Transverse colon (tissue), 4 donors: ENCODE data around the gene PDXP.

Experiments
- POLR2A ChIP-seq: fragments of 450-650 bp; IDR thresholded peaks from one replicate; pipeline ENCODE4 v1.6.1; 2016; ENCODE audit warnings: antibody characterized with exemption, mild to moderate bottlenecking, moderate library complexity
- POLR2AphosphoS5 ChIP-seq, 3 donors: sonication (generic); formaldehyde crosslinking; IDR thresholded peaks; one replicate each; pipeline ENCODE4 v1.6.1; 2016; ENCODE audit warnings: antibody characterized with exemption in 3 of 3
- TF ChIP-seq, protein P1 (sequence below), 5 experiments: fragments of 200-600 bp in 3 of 5; fragments of 450-650 bp in 2 of 5; sonication (generic) in 3 of 5; IDR thresholded peaks; 1 replicate in 2 of 5; 2 replicates in 3 of 5; pipeline ENCODE4 v1.5.1; 2016 to 2017; ENCODE audit warnings: antibody characterized with exemption in 5 of 5, inconsistent platforms in 3 of 5, mild to moderate bottlenecking in 2 of 5, moderate library complexity in 1 of 5

DNA sequence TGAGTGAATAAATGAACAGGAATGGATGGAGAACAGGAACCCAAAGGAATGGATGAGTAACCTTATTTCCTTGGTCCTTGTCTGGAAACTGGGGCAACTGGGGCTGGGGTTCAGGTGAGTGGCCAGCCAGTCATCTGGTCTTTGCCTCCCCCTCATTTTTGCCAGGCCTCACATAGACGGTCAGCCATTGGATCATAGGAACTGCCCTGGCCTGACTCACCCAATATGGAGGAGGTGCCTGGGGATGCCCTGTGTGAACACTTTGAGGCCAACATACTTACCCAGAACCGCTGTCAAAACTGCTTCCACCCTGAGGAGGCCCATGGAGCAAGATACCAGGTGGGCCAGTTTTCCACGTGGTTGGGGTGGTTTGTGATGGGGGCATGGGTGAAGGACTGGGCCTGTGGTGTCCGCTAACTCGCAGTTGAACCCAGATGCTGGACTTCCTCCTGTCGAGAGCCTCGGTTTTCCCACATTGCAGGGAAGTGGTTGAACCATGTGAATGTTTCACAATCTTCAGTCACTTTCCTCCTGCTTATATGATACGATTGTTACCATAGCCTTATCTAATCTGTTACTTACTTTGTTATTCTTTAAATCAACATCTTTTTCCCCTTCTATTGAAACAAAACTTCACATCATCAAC, 42.7 kb downstream of the PDXP start:
- TF ChIP-seq, protein P1, sequence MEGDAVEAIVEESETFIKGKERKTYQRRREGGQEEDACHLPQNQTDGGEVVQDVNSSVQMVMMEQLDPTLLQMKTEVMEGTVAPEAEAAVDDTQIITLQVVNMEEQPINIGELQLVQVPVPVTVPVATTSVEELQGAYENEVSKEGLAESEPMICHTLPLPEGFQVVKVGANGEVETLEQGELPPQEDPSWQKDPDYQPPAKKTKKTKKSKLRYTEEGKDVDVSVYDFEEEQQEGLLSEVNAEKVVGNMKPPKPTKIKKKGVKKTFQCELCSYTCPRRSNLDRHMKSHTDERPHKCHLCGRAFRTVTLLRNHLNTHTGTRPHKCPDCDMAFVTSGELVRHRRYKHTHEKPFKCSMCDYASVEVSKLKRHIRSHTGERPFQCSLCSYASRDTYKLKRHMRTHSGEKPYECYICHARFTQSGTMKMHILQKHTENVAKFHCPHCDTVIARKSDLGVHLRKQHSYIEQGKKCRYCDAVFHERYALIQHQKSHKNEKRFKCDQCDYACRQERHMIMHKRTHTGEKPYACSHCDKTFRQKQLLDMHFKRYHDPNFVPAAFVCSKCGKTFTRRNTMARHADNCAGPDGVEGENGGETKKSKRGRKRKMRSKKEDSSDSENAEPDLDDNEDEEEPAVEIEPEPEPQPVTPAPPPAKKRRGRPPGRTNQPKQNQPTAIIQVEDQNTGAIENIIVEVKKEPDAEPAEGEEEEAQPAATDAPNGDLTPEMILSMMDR (IDR thresholded peaks at IDR 0.05): no peak
- no peak for TF ChIP-seq POLR2A
- TF ChIP-seq POLR2AphosphoS5 (IDR thresholded peaks at IDR 0.05): no peak
